Activated effector memory CD4-positive, alpha-beta T cell treated with anti-CD3 and anti-CD28 coated beads, Interleukin-2, amount 50 U/mL, for 16 hours (primary cell): ENCODE measurements around the gene SDSL.

Experiments used
- DNase-seq: peaks from one replicate; pipeline ENCODE4 v3.0.0-alpha.2; 2020

The SDSL gene

GRCh38 chr12:113422030-113422885 lies at the start of gene SDSL:
TSS of gene SDSL (plus strand) at chr12:113422380. CDS start at chr12:113427983, 5,603 bp downstream.
- no peak for DNase-seq

- DNase-seq: no peak
Measured at GRCh38 chr12:113373440-113373839, 48.7 kb upstream of the SDSL start.

DNA sequence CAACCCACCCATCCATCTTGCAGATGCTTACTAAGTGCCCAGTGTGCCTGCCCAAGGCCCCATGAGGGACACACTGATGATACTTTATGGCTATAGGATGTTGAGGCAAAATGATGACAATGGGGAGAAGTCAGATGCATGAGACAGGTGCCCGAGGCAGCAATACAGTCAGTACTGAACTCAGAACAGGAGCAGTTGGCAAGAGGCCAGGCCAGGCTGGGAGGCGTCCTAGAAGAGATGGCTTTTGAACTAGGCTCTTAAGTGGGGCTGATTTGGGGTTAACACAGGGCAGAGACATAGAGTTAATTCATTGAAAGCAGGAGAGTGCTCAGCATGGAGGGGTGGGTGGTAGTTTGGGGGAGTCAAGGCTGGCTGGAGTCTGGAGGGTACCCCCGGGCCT lies 48.2 kb upstream of the SDSL start:
- no peak for DNase-seq

DNA sequence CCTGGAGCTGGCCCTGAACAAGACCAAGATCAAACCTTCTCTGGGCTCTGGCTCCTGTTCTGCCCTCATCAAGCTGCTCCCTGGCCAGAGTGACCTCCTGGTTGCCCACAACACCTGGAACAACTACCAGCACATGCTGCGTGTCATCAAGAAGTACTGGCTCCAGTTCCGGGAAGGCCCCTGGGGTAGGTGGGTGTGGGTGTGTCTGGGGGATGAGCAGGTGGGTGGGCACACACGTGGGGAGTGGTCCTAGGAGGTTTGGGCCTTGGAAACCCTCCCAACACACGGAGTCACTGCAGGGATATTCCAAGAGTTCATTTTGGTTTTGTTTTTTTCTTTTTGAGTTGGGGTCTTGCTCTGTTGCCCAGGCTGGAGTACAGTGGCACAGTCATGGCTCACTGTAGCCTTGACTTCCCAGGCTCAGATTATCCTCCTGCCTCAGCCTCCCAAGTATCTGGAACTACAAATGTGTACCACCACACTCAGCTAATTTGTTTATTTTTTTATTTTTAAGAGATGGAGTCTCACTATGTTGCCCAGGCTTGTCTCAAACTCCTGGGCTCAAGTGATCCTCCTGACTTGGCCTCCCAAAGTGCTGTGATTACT lies 47.3 kb upstream of the SDSL start:
- no peak for DNase-seq

GRCh38 chr12:113378291-113378690 lies 43.9 kb upstream of the SDSL start:
- no peak for DNase-seq

DNA sequence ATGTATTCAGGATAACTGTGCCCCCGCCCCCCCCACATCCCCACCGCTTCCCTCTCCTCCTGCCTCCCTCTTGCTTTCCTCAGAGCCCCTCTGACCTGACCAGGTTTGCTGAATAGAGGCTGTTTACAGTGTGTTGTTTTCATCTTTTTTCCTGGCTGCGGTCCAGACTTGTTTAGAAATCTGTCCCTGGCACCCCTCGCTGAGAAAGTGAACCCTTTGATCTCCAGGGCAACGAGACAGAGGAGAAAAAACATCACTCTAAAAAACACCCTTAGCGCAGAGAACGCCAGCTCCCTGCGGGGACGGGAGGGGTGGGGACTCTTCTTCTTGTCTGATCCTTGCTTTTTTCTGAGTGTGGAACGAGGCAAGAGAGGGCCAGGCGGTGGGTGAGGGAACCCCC lies 41.0 kb upstream of the SDSL start:
- no peak for DNase-seq

- DNase-seq: no peak
Measured at GRCh38 chr12:113382206-113382605, 40.0 kb upstream of the SDSL start.

- no peak for DNase-seq
Measured at GRCh38 chr12:113384778-113385177, 37.4 kb upstream of the SDSL start.

- DNase-seq: no peak
Measured at GRCh38 chr12:113385282-113385882, 36.8 kb upstream of the SDSL start.

GRCh38 chr12:113386866-113387566 lies 35.2 kb upstream of the SDSL start:
- no peak for DNase-seq

GRCh38 chr12:113387631-113388030 lies 34.5 kb upstream of the SDSL start:
- no peak for DNase-seq

DNA sequence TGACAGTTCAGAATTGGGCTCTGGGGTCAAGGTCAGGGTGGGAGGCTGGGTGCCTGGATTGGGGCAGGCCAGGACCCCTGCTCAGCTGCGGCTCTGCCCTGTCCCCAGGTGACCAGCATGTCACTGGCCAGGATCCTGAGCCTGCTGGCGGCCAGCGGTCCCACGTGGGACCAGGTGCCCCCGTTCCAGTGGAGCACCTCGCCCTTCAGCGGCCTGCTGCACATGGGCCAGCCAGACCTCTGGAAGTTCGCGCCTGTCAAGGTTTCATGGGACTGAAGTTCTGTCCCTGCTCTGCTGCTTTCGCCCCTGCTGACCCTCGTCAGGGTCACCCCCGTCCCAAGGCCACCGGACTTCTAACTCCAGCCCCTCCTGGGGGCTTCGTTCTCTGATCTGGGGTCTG lies 33.8 kb upstream of the SDSL start:
- no peak for DNase-seq

DNA sequence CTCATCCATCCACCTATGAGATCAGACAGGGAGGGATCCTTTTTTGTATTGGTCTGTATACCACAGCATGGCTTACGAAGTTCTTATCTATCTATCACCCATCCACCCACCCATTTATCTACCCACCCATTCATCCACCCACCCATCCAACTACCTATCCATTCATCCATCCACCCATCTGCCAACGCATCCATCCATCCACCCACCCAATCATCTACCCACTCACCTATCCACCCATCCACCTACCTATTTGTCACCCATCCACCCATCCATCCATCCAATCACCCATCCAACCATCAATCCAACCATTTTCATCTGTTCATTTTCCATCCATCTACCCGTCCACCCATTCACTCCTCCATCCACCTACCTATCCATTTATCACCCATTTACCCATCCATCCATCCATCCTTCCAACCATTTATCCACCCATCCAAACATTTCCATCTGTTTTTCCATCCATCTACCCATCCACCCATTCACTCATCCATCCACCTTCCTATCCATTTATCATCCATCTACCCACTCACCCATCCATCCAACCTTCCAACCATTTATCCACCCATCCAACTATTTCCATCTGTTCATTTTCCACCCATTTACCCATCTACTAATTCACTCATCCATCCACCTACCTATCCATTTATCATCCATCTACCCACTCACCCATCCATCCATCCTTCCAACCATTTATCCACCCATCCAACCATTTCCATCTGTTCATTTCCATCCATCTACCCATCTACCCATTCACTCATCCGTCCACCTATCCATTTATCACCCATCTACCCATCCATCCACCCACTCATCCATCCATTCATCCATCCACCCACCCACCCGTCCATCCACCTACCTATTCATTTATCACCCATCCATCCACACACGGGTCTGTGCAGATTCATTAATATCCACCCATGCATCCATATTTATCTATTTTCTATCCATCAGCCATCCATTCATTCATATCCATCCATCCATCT lies 31.8 kb upstream of the SDSL start:
- DNase-seq: no peak

DNA sequence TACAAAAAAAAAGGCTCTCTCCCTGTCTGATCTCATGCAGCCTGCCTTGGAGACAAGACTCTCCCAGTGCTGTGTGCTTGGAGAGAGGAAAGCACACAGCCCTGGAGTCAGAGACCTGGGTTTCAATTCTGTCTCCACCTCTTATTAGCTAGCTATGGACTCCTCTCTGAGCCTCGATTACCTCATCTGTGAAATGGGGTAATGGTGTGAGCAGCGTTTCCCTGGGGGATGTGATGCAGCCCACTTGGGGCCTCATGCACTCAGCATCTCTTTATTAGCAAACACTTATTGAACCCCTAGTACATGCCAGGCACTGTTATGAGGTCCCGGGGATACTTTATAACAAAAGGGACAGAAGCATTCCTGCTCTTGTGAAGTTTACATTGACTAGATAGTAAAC lies 31.0 kb upstream of the SDSL start:
- DNase-seq: no peak

DNA sequence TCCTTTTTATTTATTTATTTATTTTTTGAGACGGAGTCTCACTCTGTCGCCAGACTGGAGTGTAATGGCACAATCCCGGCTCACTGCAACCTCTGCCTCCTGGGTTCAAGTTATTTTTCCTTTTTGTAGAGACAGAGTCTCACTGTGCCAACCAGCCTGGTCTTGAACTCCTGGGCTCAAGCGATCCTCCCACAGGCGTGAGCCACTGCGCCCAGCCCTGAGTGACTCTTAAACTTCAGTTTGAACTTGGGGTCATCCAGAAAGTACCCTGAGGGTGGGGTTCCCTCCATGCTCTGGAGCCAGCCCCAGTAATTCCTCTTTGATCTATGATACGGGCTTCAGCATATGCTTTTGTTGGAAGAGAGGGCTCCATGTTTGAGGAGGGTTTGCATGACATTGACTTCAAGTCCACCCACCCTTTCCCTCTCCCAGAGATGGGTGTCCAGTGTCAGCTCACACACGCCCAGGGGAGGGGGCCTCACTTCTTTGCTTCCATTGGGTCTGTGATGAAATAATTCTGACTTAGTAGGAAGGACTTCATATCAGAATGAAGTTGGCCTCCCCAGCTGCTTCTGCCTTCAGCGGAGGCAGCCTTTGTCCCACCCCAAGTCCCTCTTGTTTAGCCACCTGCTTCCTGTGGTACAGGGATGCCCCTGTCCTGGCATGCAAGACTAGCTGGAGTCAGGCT lies 30.4 kb upstream of the SDSL start:
- no peak for DNase-seq

GRCh38 chr12:113392520-113392919 lies 29.7 kb upstream of the SDSL start:
- no peak for DNase-seq

DNA sequence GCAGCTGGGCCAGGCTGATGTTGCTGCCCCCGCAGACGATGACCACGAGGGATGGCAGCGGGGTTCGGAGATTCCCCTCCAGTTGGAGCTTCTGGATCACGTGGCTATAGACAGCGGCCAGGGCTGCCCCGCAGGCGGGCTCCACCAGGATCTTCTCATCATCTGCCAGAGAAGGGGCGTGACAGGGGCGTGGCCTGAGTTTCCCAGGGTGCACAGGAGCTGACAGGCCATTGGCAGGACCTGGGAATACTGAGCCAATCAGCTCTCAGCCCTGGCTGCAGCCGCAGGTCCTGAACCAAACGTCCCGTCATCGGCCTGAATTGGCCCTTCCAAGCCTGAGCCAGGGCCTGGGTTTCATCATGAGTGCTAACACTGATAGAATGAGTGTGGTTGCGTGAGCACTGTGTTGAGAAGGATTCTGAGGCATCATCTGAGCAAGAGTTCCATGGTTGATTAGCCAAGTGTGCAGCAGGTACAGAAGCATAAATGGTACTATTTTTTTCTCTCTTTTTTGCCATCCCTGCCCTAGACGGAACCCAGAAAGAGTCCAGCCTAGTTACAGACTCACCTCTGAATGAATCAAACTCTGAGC lies 29.1 kb upstream of the SDSL start:
- DNase-seq: no peak

DNA sequence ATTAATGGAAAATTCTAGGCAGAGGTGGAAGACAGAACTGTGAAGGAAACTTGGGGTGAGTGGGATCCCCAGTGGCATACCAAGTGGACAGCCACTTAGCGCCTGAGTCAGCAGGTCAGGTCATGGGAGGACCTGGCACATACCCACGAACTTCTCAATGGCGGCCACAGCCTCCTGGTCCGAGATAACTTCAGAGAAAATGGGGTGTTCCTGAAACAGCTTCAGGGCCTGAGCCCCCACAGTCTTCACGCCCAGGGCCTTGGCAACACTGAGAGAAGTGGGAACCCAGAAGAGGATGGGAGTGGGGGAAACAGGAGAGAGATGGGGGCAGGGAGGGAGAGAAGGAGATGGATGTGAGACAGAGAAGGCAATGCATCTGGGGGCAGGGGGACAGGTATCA lies 28.4 kb upstream of the SDSL start:
- DNase-seq: no peak

GRCh38 chr12:113395119-113395518 lies 27.1 kb upstream of the SDSL start:
- no peak for DNase-seq

- DNase-seq: no peak
Measured at GRCh38 chr12:113396200-113396599, 26.0 kb upstream of the SDSL start.

DNA sequence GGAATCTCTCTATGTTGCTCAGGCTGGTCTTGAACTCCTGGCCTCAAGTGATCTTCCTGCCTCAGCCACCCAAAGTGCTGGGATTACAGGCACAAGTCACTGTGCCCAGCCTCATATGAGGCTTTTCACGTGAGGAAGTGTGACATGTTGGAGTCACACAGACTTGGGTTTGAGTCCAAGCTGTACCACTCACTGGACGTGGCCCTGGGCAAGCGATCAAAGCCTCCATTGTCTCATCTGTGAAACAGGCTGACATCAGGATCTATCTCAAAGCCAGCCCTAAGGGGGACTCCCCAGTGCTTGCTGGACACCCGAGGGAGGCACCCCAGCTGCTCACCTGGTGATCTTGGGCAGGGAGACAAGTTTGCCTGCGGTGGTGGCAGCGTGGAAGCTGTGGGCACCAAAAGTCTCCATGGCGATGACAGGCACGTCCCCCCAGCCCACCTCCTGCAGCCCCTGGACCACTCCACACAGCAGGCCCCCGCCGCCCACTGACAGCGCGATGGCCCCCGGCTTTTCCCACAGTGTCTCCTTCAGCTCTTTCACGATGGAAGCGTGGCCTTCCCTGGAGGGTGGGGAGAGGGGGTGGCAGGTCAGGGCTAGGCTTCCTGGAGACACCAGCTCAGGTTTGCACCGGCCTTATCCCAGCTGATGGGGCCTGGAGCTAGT lies 25.2 kb upstream of the SDSL start:
- DNase-seq: no peak
